Measurements from ENCODE around the gene UGDH. TPM values are rescaled to one million over a fixed set of nuclear protein-coding genes. Genes with fewer than 3 reads are reported as not detected.

Gene UGDH
- total RNA-seq, 4 donors from 2014 or later, result 55.2 to 188 (median 98.0) TPM

GRCh38 chr4:39486221-39486804 is 40.9 kb downstream of the UGDH start:
- TF ChIP-seq POLR2A (IDR thresholded peaks at IDR 0.05) (no peak), CTCF (IDR thresholded peaks at IDR 0.05) (no peak)
- no peaks in the 10 kb centered on the region for H3K4me1 ChIP-seq
- WGBS, 2 donors, result 81 to 84% methylated on average over 10 of the region's 10 CpGs
- no peak for DNase-seq
- no peak overlapping the region for H3K27ac ChIP-seq
- H3K9me3 ChIP-seq, result peaks cover 0 to 11% (median 10%) of the 10 kb centered on the region in 3 donors
- no peaks in the 10 kb centered on the region for H3K27me3 ChIP-seq
- intact Hi-C loops (cut with DNase I), result no loop called here
- H3K4me3 ChIP-seq, result no peak overlapping the region
- no peaks in the 10 kb centered on the region for H3K36me3 ChIP-seq

- no peak overlapping the region for H3K27ac ChIP-seq
- no peaks in the 10 kb centered on the region for H3K4me1 ChIP-seq
- TF ChIP-seq POLR2A (IDR thresholded peaks at IDR 0.05) (no peak), CTCF (IDR thresholded peaks at IDR 0.05) (no peak)
- H3K36me3 ChIP-seq, result no peaks in the 10 kb centered on the region
- H3K4me3 ChIP-seq, result no peak overlapping the region
- intact Hi-C loops (cut with DNase I), result no loop called here
- H3K9me3 ChIP-seq, result peaks cover 0 to 11% (median 10%) of the 10 kb centered on the region in 3 donors
- no peaks in the 10 kb centered on the region for H3K27me3 ChIP-seq
- DNase-seq, result no peak
- 64 to 81% methylated on average over 3 of the region's 6 CpGs for WGBS, 2 donors
Measured at GRCh38 chr4:39484582-39485272, 42.5 kb downstream of the UGDH start.

DNA sequence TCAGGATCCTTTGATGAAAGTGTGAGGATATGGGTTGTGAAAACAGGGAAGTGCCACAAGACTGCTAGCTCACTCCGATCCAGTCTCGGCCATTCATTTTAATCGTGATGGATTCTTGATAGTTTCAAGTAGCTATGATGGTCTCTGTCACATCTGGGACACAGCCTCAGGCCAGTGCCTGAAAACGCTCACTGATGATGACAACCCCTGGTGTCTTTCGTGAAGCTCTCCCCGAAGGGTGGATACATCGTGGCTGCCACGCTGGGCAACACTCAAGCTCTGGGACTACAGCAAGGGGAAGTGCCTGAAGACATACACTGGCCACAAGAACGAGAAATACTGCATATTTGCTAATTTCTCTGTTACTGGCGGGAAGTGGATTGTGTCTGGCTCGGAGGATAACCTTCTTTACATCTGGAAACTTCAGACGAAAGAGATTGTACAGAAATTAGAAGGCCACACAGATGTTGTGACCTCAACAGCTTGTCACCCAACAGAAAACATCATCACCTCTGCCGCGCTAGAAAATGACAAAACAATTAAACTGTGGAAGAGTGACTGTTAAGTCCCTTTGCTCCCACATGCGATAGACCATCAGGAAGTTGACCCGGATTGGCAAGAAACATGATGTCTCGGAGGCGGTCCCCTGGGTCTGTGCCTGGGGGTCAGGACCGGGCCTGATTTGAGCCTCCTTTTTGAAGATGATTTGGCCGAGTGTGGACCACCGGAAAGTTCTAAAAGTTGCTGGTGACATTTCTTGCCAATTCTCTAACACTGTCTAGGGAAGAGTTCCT is 46.1 kb downstream of the UGDH start:
- Histone ChIP-seq H3K4me1 (no peaks in the 10 kb centered on the region), H3K9me3 (peaks cover 0 to 11% (median 10%) of the 10 kb centered on the region in 3 donors), H3K27ac (no peak overlapping the region), H3K36me3 (peaks cover 0 to 22% (median 0%) of the 10 kb centered on the region in 3 donors), H3K27me3 (no peaks in the 10 kb centered on the region), H3K4me3 (no peak overlapping the region)
- DNase-seq, result no peak
- TF ChIP-seq POLR2A (IDR thresholded peaks at IDR 0.05) (no peak), CTCF (IDR thresholded peaks at IDR 0.05) (no peak)
- intact Hi-C loops (cut with DNase I), result no loop called here
- WGBS, 2 donors, result 78 to 83% methylated on average over 14 to 20 of the region's 21 CpGs

DNA sequence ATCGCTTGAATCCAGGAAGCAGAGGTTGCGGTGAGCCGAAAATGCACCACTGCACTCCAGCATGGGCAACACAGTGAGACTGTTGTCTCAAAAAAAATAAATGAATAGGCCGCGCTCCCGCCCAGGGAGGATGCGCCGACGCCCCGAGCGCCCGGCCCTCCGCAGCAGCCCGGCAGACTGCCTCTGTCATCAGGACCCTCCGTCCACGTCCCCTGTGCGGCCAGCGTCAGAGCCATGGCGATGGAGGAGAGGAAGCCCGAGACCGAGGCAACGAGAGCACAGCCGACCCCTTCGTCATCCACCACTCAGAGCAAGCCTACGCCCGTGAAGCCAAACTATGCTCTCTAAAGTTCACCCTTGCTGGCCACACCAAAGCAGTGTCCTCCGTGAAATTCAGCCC is 47.0 kb downstream of the UGDH start:
- TF ChIP-seq POLR2A (IDR thresholded peaks at IDR 0.05) (no peak), CTCF (IDR thresholded peaks at IDR 0.05) (no peak)
- Histone ChIP-seq H3K36me3 (peaks cover 0 to 31% (median 0%) of the 10 kb centered on the region in 3 donors), H3K4me3 (no peak overlapping the region), H3K27ac (no peak overlapping the region), H3K9me3 (peaks cover 0 to 11% (median 10%) of the 10 kb centered on the region in 3 donors), H3K27me3 (no peaks in the 10 kb centered on the region), H3K4me1 (no peaks in the 10 kb centered on the region)
- intact Hi-C loops (cut with DNase I), result no loop called here
- 92 to 97% methylated on average over 14 to 18 of the region's 27 CpGs for WGBS, 2 donors
- no peak for DNase-seq
